Neuronal stem cell (in vitro differentiated cells): ENCODE results near the gene DNAH3.

Source experiments
- DNase-seq: peaks from one replicate; pipeline ENCODE4 v3.0.0-alpha.2; 2013; ENCODE audit warnings: low spot score
- H2AFZ ChIP-seq: one replicate; pipeline ENCODE4 v1.6.1; 2013; ENCODE audit warnings: mild to moderate bottlenecking, low read length, inconsistent platforms
- H2AK5ac ChIP-seq: 2 replicates; pipeline ENCODE4 v1.6.1; 2013; ENCODE audit warnings: low read depth, mild to moderate bottlenecking, inconsistent platforms, low read length, moderate library complexity, mixed read lengths
- H2BK120ac ChIP-seq: 2 replicates; pipeline ENCODE4 v1.6.1; 2013; ENCODE audit warnings: low read depth, mild to moderate bottlenecking, inconsistent platforms, low read length, moderate library complexity, mixed read lengths
- H2BK12ac ChIP-seq: one replicate; pipeline ENCODE4 v1.6.1; 2013; ENCODE audit warnings: low read length, inconsistent platforms
- H2BK15ac ChIP-seq: 2 replicates; pipeline ENCODE4 v1.6.1; 2013; ENCODE audit warnings: mild to moderate bottlenecking, low read length, inconsistent platforms, mixed read lengths
- H2BK5ac ChIP-seq: one replicate; pipeline ENCODE4 v1.6.1; 2013; ENCODE audit warnings: inconsistent platforms, mild to moderate bottlenecking, low read length, moderate library complexity
- H3K14ac ChIP-seq: one replicate; pipeline ENCODE4 v1.6.1; 2013; ENCODE audit warnings: low read length, inconsistent platforms
- H3K18ac ChIP-seq: 2 replicates; pipeline ENCODE4 v1.6.1; 2013; ENCODE audit warnings: low read length, inconsistent platforms
- H3K23ac ChIP-seq: 2 replicates; pipeline ENCODE4 v1.6.1; 2013; ENCODE audit warnings: low read depth, mild to moderate bottlenecking, mixed read lengths, low read length, inconsistent platforms; ENCODE audit not compliant: poor library complexity
- H3K27ac ChIP-seq: replicated peaks from 3 replicates; pipeline ENCODE4 v1.5.1; 2013; ENCODE audit warnings: low read length, inconsistent platforms
- H3K27me3 ChIP-seq, 3 experiments: 2 replicates each; pipeline ENCODE4 v1.6.1; 2013; ENCODE audit warnings: low read length in 3 of 3, mild to moderate bottlenecking in 2 of 3, inconsistent platforms in 1 of 3, low read depth in 1 of 3, mixed read lengths in 1 of 3, moderate library complexity in 1 of 3; ENCODE audit not compliant: control insufficient read depth in 3 of 3, insufficient read depth in 3 of 3
- H3K36me3 ChIP-seq, 2 donors: replicated peaks in 1 of 2; 2 replicates each; pipeline ENCODE4 v1.6.1; 2013; ENCODE audit warnings: low read length in 2 of 2; ENCODE audit not compliant: control insufficient read depth in 2 of 2, insufficient read depth in 2 of 2
- H3K4ac ChIP-seq: 2 replicates; pipeline ENCODE4 v1.6.1; 2013; ENCODE audit warnings: inconsistent platforms, mild to moderate bottlenecking, low read length, moderate library complexity
- H3K4me1 ChIP-seq, 2 donors: 1 replicate in 1 of 2; 2 replicates in 1 of 2; pipeline ENCODE4 v1.6.1; 2013; ENCODE audit warnings: low read length in 2 of 2, low read depth in 1 of 2; ENCODE audit not compliant: control insufficient read depth in 2 of 2, insufficient read depth in 1 of 2
- H3K4me2 ChIP-seq: one replicate; pipeline ENCODE4 v1.6.1; 2013; ENCODE audit warnings: mild to moderate bottlenecking, low read length, inconsistent platforms; ENCODE audit not compliant: insufficient read depth, poor library complexity, severe bottlenecking
- H3K4me3 ChIP-seq, 2 donors: 2 replicates each; pipeline ENCODE4 v1.5.1; 2013; ENCODE audit warnings: low read length in 2 of 2, mild to moderate bottlenecking in 2 of 2, inconsistent platforms in 1 of 2, moderate library complexity in 1 of 2
- H3K79me1 ChIP-seq: one replicate; pipeline ENCODE4 v1.6.1; 2013; ENCODE audit warnings: low read depth, mild to moderate bottlenecking, inconsistent platforms, low read length, moderate library complexity
- H3K9ac ChIP-seq: one replicate; pipeline ENCODE4 v1.6.1; 2013; ENCODE audit warnings: mild to moderate bottlenecking, low read depth, low read length, inconsistent platforms; ENCODE audit not compliant: poor library complexity
- H3K9me3 ChIP-seq, 2 donors: replicated peaks in 1 of 2; 2 replicates each; pipeline versions ENCODE3 to v1.6.1; 2013; ENCODE audit warnings: low read length in 2 of 2, mild to moderate bottlenecking in 2 of 2, inconsistent platforms in 1 of 2, low read depth in 1 of 2, mixed read lengths in 1 of 2, moderate library complexity in 1 of 2; ENCODE audit not compliant: control insufficient read depth in 2 of 2, insufficient read depth in 1 of 2
- H4K8ac ChIP-seq: one replicate; pipeline ENCODE4 v1.6.1; 2013; ENCODE audit warnings: low read depth, mild to moderate bottlenecking, inconsistent platforms, low read length, moderate library complexity
- H4K91ac ChIP-seq: one replicate; pipeline ENCODE4 v1.6.1; 2013; ENCODE audit warnings: low read length, low read depth, mild to moderate bottlenecking, inconsistent platforms; ENCODE audit not compliant: poor library complexity
- WGBS, 2 donors: extraction: QIAGEN DNeasy Blood & Tissue Kit; methylation state at CpG; one replicate each; pipeline ENCODE4 v1.1.7; 2013; ENCODE audit warnings: missing lambda C conversion rate in 2 of 2, mixed read lengths in 1 of 2; ENCODE audit not compliant: insufficient read length in 2 of 2, insufficient replicate concordance in 1 of 2; ENCODE audit errors: extremely low coverage in 2 of 2; 5-methylcytosine and 5-hydroxymethylcytosine counted together

Gene DNAH3

GRCh38 chr16:20940871-20941635 is 209.6 kb downstream of the DNAH3 start:
- no peak overlapping the region for H2AFZ ChIP-seq
- H3K9ac ChIP-seq = no peak overlapping the region
- H3K14ac ChIP-seq = no peak overlapping the region
- H3K18ac ChIP-seq = no peak overlapping the region
- no peaks in the 10 kb centered on the region for H3K27me3 ChIP-seq
- H3K4ac ChIP-seq = no peak overlapping the region
- H3K27ac ChIP-seq = no peak overlapping the region
- H3K9me3 ChIP-seq = no peaks in the 10 kb centered on the region
- no peak for DNase-seq
- H4K91ac ChIP-seq = no peak overlapping the region
- H3K4me2 ChIP-seq = no peak overlapping the region
- no peak overlapping the region for H2BK5ac ChIP-seq
- no peak overlapping the region for H3K4me3 ChIP-seq
- no peaks in the 10 kb centered on the region for H3K36me3 ChIP-seq
- no peak overlapping the region for H2BK12ac ChIP-seq
- WGBS, 2 donors = no CpG with 5 or more reads among the region's 6 CpGs
- no peak overlapping the region for H2BK120ac ChIP-seq
- no peak overlapping the region for H4K8ac ChIP-seq
- no peaks in the 10 kb centered on the region for H3K79me1 ChIP-seq
- no peak overlapping the region for H3K23ac ChIP-seq
- H2BK15ac ChIP-seq = no peak overlapping the region
- no peaks in the 10 kb centered on the region for H3K4me1 ChIP-seq
- H2AK5ac ChIP-seq = no peak overlapping the region

DNA sequence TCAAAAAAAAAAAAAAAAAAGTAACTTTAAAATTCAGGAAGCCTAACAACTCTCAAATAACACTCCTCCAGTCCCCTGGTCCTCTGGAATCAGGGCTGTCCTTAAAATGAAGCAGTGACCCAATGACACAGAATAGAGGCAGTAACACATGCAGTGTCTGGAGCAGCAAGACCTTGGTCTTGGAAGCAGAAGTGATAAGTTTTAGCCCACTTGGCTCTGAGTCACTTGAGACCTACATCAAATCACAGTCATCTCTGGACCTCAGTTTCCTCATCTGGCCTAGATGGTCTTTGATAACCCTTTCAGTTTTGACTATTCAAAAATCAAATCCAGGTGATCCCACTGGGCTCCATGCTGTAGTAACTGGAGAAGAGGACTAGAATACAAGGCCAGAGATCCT is 211.0 kb downstream of the DNAH3 start:
- H3K36me3 ChIP-seq = no peaks in the 10 kb centered on the region
- H2BK12ac ChIP-seq = no peak overlapping the region
- no peak overlapping the region for H3K4me2 ChIP-seq
- no peak overlapping the region for H4K8ac ChIP-seq
- H3K23ac ChIP-seq = no peak overlapping the region
- no peak overlapping the region for H4K91ac ChIP-seq
- H2BK15ac ChIP-seq = no peak overlapping the region
- H3K4ac ChIP-seq = no peak overlapping the region
- no peak overlapping the region for H2AFZ ChIP-seq
- H3K14ac ChIP-seq = no peak overlapping the region
- no peaks in the 10 kb centered on the region for H3K4me1 ChIP-seq
- H2BK5ac ChIP-seq = no peak overlapping the region
- no peak overlapping the region for H3K9ac ChIP-seq
- H3K79me1 ChIP-seq = no peaks in the 10 kb centered on the region
- H3K4me3 ChIP-seq = no peak overlapping the region
- H3K18ac ChIP-seq = no peak overlapping the region
- H2AK5ac ChIP-seq = no peak overlapping the region
- H3K27ac ChIP-seq = no peak overlapping the region
- H3K27me3 ChIP-seq = no peaks in the 10 kb centered on the region
- no peak overlapping the region for H2BK120ac ChIP-seq
- no peak for DNase-seq
- H3K9me3 ChIP-seq = no peaks in the 10 kb centered on the region

DNA sequence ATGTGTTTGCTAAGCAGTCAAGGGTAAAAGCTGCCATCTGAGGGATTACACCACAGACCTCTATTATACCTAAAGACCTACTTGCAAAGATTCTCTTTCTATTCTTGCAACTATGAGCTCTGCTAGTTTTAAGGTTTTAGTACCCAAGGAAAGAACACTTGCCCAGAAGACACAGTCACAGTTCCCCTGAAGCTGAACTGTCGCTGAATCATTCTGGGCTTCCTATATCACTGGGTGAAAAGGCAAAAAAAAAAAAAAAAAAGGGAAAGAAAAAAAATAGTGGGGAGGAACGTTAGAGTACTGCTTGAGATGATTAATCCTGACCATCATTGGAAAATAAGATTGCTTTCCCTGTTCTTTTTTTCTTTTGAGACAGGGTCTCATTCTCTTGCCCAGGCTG is 212.2 kb downstream of the DNAH3 start:
- Histone ChIP-seq H3K4me3 (no peak overlapping the region), H4K8ac (no peak overlapping the region), H3K9me3 (no peaks in the 10 kb centered on the region), H2BK12ac (no peak overlapping the region), H3K14ac (no peak overlapping the region), H4K91ac (no peak overlapping the region), H2AFZ (no peak overlapping the region), H3K79me1 (no peaks in the 10 kb centered on the region), H3K36me3 (no peaks in the 10 kb centered on the region), H3K4me1 (no peaks in the 10 kb centered on the region), H3K27ac (no peak overlapping the region), H3K4ac (no peak overlapping the region), H2AK5ac (no peak overlapping the region), H2BK15ac (no peak overlapping the region), H2BK120ac (no peak overlapping the region), H2BK5ac (no peak overlapping the region), H3K27me3 (no peaks in the 10 kb centered on the region), H3K23ac (no peak overlapping the region), H3K9ac (no peak overlapping the region), H3K18ac (no peak overlapping the region), H3K4me2 (no peak overlapping the region)
- WGBS, 2 donors = no CpG with 5 or more reads among the region's 2 CpGs
- DNase-seq = no peak

DNA sequence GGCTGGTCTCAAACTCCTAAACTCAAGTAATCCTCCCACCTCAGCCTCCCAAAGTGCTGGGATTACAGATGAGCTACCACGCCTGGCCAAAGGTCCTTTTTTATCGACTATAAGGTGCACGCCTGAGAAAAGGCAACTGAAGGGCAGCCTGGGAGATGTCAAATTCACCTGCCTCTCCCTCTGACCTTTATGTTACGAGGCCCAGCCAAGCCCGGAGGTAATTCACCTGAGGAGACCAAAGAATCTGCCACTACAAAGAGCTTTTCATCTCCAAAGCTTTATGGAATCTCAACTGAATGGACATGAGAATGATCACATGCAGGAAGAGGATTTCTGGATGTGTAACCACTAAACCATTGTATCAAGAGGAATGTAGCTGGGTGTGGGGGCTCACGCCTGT is 212.9 kb downstream of the DNAH3 start:
- H3K9ac ChIP-seq = no peak overlapping the region
- no peak overlapping the region for H2BK120ac ChIP-seq
- no peak overlapping the region for H3K4me2 ChIP-seq
- H2AK5ac ChIP-seq = no peak overlapping the region
- no peaks in the 10 kb centered on the region for H3K27me3 ChIP-seq
- no peak overlapping the region for H3K4ac ChIP-seq
- no peak overlapping the region for H4K91ac ChIP-seq
- DNase-seq = no peak
- H2BK5ac ChIP-seq = no peak overlapping the region
- H2BK12ac ChIP-seq = no peak overlapping the region
- no peak overlapping the region for H3K4me3 ChIP-seq
- no peaks in the 10 kb centered on the region for H3K4me1 ChIP-seq
- no peaks in the 10 kb centered on the region for H3K79me1 ChIP-seq
- no peak overlapping the region for H3K18ac ChIP-seq
- no peak overlapping the region for H4K8ac ChIP-seq
- no peak overlapping the region for H2AFZ ChIP-seq
- H3K36me3 ChIP-seq = no peaks in the 10 kb centered on the region
- no peak overlapping the region for H2BK15ac ChIP-seq
- no peak overlapping the region for H3K14ac ChIP-seq
- no peak overlapping the region for H3K27ac ChIP-seq
- no CpG with 5 or more reads among the region's 6 CpGs for WGBS, 2 donors
- H3K9me3 ChIP-seq = no peaks in the 10 kb centered on the region
- H3K23ac ChIP-seq = no peak overlapping the region
